PFSK-1 (cell line): ENCODE results near the gene MCRS1.

Source experiments
- FOXP2 ChIP-seq: optimal IDR thresholded peaks from 2 replicates; pipeline ENCODE3; 2011; ENCODE audit warnings: borderline replicate concordance, control low read depth, inconsistent platforms; ENCODE audit not compliant: insufficient read depth; ENCODE audit errors: extremely low read length, extremely low read depth
- POLR2AphosphoS5 ChIP-seq: IDR thresholded peaks from 2 replicates; pipeline ENCODE4 v1.6.1; 2012; ENCODE audit warnings: low read depth, mild to moderate bottlenecking, control low read depth, low read length, moderate library complexity
- SIN3A ChIP-seq: IDR thresholded peaks from 2 replicates; pipeline ENCODE4 v1.6.1; 2012; ENCODE audit warnings: mild to moderate bottlenecking, low read length, moderate library complexity, borderline replicate concordance; ENCODE audit not compliant: insufficient read depth

GRCh38 chr12:49537752-49538509 lies 30.0 kb downstream of the MCRS1 start:
- TF ChIP-seq FOXP2 (no peak), POLR2AphosphoS5 (no peak), SIN3A (no peak)
